Measurements from ENCODE around the gene LSMEM2.
"Not testable (repeated sequence)": the region's sequence is repeated elsewhere in the genome, so short reads cannot be mapped to it uniquely, and the experiment has no call there.

LSMEM2 gene

GRCh38 chr3:50260027-50260941, 18.6 kb upstream of the LSMEM2 start:
- peak; percentile 90 to 94 for DNase-seq
- Histone ChIP-seq H3K4ac (ENCODE audit: low read depth, low read length) (peak overlapping the region; percentile 7), H2BK120ac (ENCODE audit: insufficient read depth, low read length, poor library complexity) (peak overlapping the region; percentile 95), H3K9ac (ENCODE audit: low read length) (peak overlapping the region; percentile 71), H3K27ac (ENCODE audit: low read depth, low read length) (peak overlapping the region; percentile 82), H3K4me3 (ENCODE audit: low read depth, low read length) (peak overlapping the region; percentile 34), H3K23ac (ENCODE audit: low read length) (no peak overlapping the region), H3K79me1 (ENCODE audit: low read length) (peaks cover 30% of the 10 kb centered on the region), H2AK5ac (ENCODE audit: low read length) (peak overlapping the region; percentile 73), H3K14ac (ENCODE audit: low read length) (peak overlapping the region; percentile 97), H3K4me1 (ENCODE audit: control insufficient read depth in 1 of 2, insufficient read depth in 2 of 2, low read length in 2 of 2) (peaks cover 29 to 30% of the 10 kb centered on the region in 2 experiments), H3K79me2 (ENCODE audit: control insufficient read depth, insufficient read depth, low read length, poor library complexity) (peaks cover 11% of the 10 kb centered on the region), H4K91ac (ENCODE audit: low read depth, low read length) (peak overlapping the region; percentile 95), H2AFZ (ENCODE audit: insufficient read depth, low read length, poor library complexity) (peak overlapping the region; percentile 14), H3K36me3 (ENCODE audit: control insufficient read depth in 1 of 2, insufficient read depth in 2 of 2, low read length in 2 of 2) (peaks cover 33 to 34% of the 10 kb centered on the region in 2 experiments), H4K8ac (ENCODE audit: low read depth, low read length) (peak overlapping the region; percentile 80), H4K12ac (ENCODE audit: low read depth, low read length) (peak overlapping the region; percentile 95), H2BK12ac (ENCODE audit: low read length) (peak overlapping the region; percentile 42), H3K9me3 (ENCODE audit: insufficient read depth, low read depth, low read length) (no peaks in the 10 kb centered on the region), H3K27me3 (ENCODE audit: insufficient read depth, low read length) (no peaks in the 10 kb centered on the region), H2BK5ac (ENCODE audit: low read depth, low read length, poor library complexity) (peak overlapping the region; percentile 89), H3K18ac (ENCODE audit: low read length) (peak overlapping the region; percentile 41), H3K4me2 (ENCODE audit: low read length) (peak overlapping the region; percentile 55)
- WGBS (ENCODE audit: extremely low coverage, insufficient coverage, insufficient read length), result no CpG with 5 or more reads among the region's 70 CpGs

GRCh38 chr3:50260942-50261441, 17.9 kb upstream of the LSMEM2 start:
- no CpG with 5 or more reads among the region's 5 CpGs for WGBS (ENCODE audit: extremely low coverage, insufficient coverage, insufficient read length)
- peaks cover 36% of the 10 kb centered on the region for H3K79me1 ChIP-seq (ENCODE audit: low read length)

GRCh38 chr3:50261505-50261904, 17.4 kb upstream of the LSMEM2 start:
- no peak for DNase-seq
- Histone ChIP-seq H3K14ac (ENCODE audit: low read length) (peak overlapping the region; percentile 33), H2AK5ac (ENCODE audit: low read length) (peak overlapping the region; percentile 73), H3K9ac (ENCODE audit: low read length) (no peak overlapping the region), H3K23ac (ENCODE audit: low read length) (no peak overlapping the region), H2BK120ac (ENCODE audit: insufficient read depth, low read length, poor library complexity) (peak overlapping the region; percentile 35), H3K4ac (ENCODE audit: low read depth, low read length) (no peak overlapping the region), H3K4me1 (ENCODE audit: control insufficient read depth in 1 of 2, insufficient read depth in 2 of 2, low read length in 2 of 2) (peaks cover 38 to 41% of the 10 kb centered on the region in 2 experiments), H3K79me2 (ENCODE audit: control insufficient read depth, insufficient read depth, low read length, poor library complexity) (peaks cover 14% of the 10 kb centered on the region), H3K4me2 (ENCODE audit: low read length) (no peak overlapping the region), H3K27ac (ENCODE audit: low read depth, low read length) (no peak overlapping the region), H3K27me3 (ENCODE audit: insufficient read depth, low read length) (no peaks in the 10 kb centered on the region), H4K12ac (ENCODE audit: low read depth, low read length) (peak overlapping the region; percentile 19), H3K79me1 (ENCODE audit: low read length) (peaks cover 40% of the 10 kb centered on the region), H4K8ac (ENCODE audit: low read depth, low read length) (no peak overlapping the region), H2BK5ac (ENCODE audit: low read depth, low read length, poor library complexity) (no peak overlapping the region), H3K18ac (ENCODE audit: low read length) (no peak overlapping the region), H3K9me3 (ENCODE audit: insufficient read depth, low read depth, low read length) (no peaks in the 10 kb centered on the region), H2AFZ (ENCODE audit: insufficient read depth, low read length, poor library complexity) (no peak overlapping the region), H2BK12ac (ENCODE audit: low read length) (peak overlapping the region; percentile 42), H4K91ac (ENCODE audit: low read depth, low read length) (peak overlapping the region; percentile 95), H3K36me3 (ENCODE audit: control insufficient read depth in 1 of 2, insufficient read depth in 2 of 2, low read length in 2 of 2) (peaks cover 24 to 25% of the 10 kb centered on the region in 2 experiments), H3K4me3 (ENCODE audit: low read depth, low read length) (no peak overlapping the region)
- no CpG with 5 or more reads among the region's 2 CpGs for WGBS (ENCODE audit: extremely low coverage, insufficient coverage, insufficient read length)

More at GRCh38 chr3:50260942-50261441, 17.9 kb upstream of the LSMEM2 start:
- H3K27ac ChIP-seq (ENCODE audit: low read depth, low read length), result peak overlapping the region; percentile 82
- peak overlapping the region; percentile 42 for H2BK12ac ChIP-seq (ENCODE audit: low read length)
- peak overlapping the region; percentile 97 for H3K14ac ChIP-seq (ENCODE audit: low read length)
- H2AK5ac ChIP-seq (ENCODE audit: low read length), result peak overlapping the region; percentile 73
- H3K4me2 ChIP-seq (ENCODE audit: low read length), result peak overlapping the region; percentile 55
- no peak overlapping the region for H3K4me3 ChIP-seq (ENCODE audit: low read depth, low read length)
- H2BK5ac ChIP-seq (ENCODE audit: low read depth, low read length, poor library complexity), result peak overlapping the region; percentile 89
- H4K91ac ChIP-seq (ENCODE audit: low read depth, low read length), result peak overlapping the region; percentile 95
- peak overlapping the region; percentile 41 for H3K18ac ChIP-seq (ENCODE audit: low read length)
- H3K23ac ChIP-seq (ENCODE audit: low read length), result no peak overlapping the region
- H3K36me3 ChIP-seq (ENCODE audit: control insufficient read depth in 1 of 2, insufficient read depth in 2 of 2, low read length in 2 of 2), result peaks cover 29 to 30% of the 10 kb centered on the region in 2 experiments
- peak overlapping the region; percentile 7 for H3K4ac ChIP-seq (ENCODE audit: low read depth, low read length)
- no peak for DNase-seq
- H3K27me3 ChIP-seq (ENCODE audit: insufficient read depth, low read length), result no peaks in the 10 kb centered on the region
- peaks cover 14% of the 10 kb centered on the region for H3K79me2 ChIP-seq (ENCODE audit: control insufficient read depth, insufficient read depth, low read length, poor library complexity)
- H3K9me3 ChIP-seq (ENCODE audit: insufficient read depth, low read depth, low read length), result no peaks in the 10 kb centered on the region
- peaks cover 35 to 37% of the 10 kb centered on the region in 2 experiments for H3K4me1 ChIP-seq (ENCODE audit: control insufficient read depth in 1 of 2, insufficient read depth in 2 of 2, low read length in 2 of 2)
- peak overlapping the region; percentile 80 for H4K8ac ChIP-seq (ENCODE audit: low read depth, low read length)
- H3K9ac ChIP-seq (ENCODE audit: low read length), result no peak overlapping the region
- peak overlapping the region; percentile 95 for H4K12ac ChIP-seq (ENCODE audit: low read depth, low read length)
- H2BK120ac ChIP-seq (ENCODE audit: insufficient read depth, low read length, poor library complexity), result peak overlapping the region; percentile 95
- H2AFZ ChIP-seq (ENCODE audit: insufficient read depth, low read length, poor library complexity), result no peak overlapping the region

- H4K91ac ChIP-seq (ENCODE audit: low read depth, low read length), result peak overlapping the region; percentile 22
- peaks cover 38 to 43% of the 10 kb centered on the region in 2 experiments for H3K4me1 ChIP-seq (ENCODE audit: control insufficient read depth in 1 of 2, insufficient read depth in 2 of 2, low read length in 2 of 2)
- H3K27ac ChIP-seq (ENCODE audit: low read depth, low read length); H3K14ac ChIP-seq (ENCODE audit: low read length); H4K8ac ChIP-seq (ENCODE audit: low read depth, low read length); H2BK120ac ChIP-seq (ENCODE audit: insufficient read depth, low read length, poor library complexity); H4K12ac ChIP-seq (ENCODE audit: low read depth, low read length); H3K23ac ChIP-seq (ENCODE audit: low read length); H3K4ac ChIP-seq (ENCODE audit: low read depth, low read length); H3K4me2 ChIP-seq (ENCODE audit: low read length); H3K27me3 ChIP-seq (ENCODE audit: insufficient read depth, low read length); H2AFZ ChIP-seq (ENCODE audit: insufficient read depth, low read length, poor library complexity); H3K9me3 ChIP-seq (ENCODE audit: insufficient read depth, low read depth, low read length); DNase-seq; H3K18ac ChIP-seq (ENCODE audit: low read length); H3K9ac ChIP-seq (ENCODE audit: low read length); H3K4me3 ChIP-seq (ENCODE audit: low read depth, low read length); H2BK5ac ChIP-seq (ENCODE audit: low read depth, low read length, poor library complexity): not testable (repeated sequence)
- peaks cover 42% of the 10 kb centered on the region for H3K79me1 ChIP-seq (ENCODE audit: low read length)
- H2AK5ac ChIP-seq (ENCODE audit: low read length), result peak overlapping the region; percentile 6
- H2BK12ac ChIP-seq (ENCODE audit: low read length), result peak overlapping the region; percentile 34
- H3K36me3 ChIP-seq (ENCODE audit: control insufficient read depth in 1 of 2, insufficient read depth in 2 of 2, low read length in 2 of 2), result peaks cover 17 to 18% of the 10 kb centered on the region in 2 experiments
- no CpG with 5 or more reads among the region's 4 CpGs for WGBS (ENCODE audit: extremely low coverage, insufficient coverage, insufficient read length)
- peaks cover 14% of the 10 kb centered on the region for H3K79me2 ChIP-seq (ENCODE audit: control insufficient read depth, insufficient read depth, low read length, poor library complexity)
Measured at GRCh38 chr3:50262200-50262599, 16.7 kb upstream of the LSMEM2 start.

Measured in trophoblast cell (in vitro differentiated cells and primary cell).